ENCODE measurements around the gene SIK3. TPM values are rescaled to one million over a fixed set of nuclear protein-coding genes. Genes with fewer than 3 reads are reported as not detected.

The SIK3 gene
- total RNA-seq, 1 experiment from 2014 or later = 31.4 TPM

DNA sequence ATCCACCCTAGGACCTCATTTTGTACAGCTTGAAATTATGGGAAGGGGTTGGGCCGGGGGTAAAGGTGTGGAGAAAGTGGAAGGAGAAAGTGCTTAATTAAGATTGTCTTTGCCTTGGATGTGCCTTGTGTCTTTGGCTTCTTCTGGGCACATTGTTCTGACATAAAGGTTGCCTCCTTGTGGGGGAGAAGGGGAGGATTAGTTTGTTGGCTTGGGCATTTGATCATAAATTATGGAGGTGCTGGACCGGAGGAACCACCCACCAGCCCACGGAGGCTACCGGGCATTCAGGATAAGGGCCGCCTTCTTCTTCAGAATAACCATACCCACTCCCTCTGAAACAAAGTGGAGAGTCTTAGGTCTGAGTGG, 47.1 kb upstream of the SIK3 start:
- no peak overlapping the region for H2BK15ac ChIP-seq (ENCODE audit: low read depth, low read length)
- H3K4me1 ChIP-seq (ENCODE audit: insufficient read depth, low read length) = no peaks in the 10 kb centered on the region; the same call in 1 of the 2 replicates
- peak overlapping the region; percentile 91 to 95 for H3K4me3 Mint-ChIP-seq
- no peak overlapping the region for H3K23ac ChIP-seq (ENCODE audit: insufficient read length, low read depth, low read length)
- no peak overlapping the region for H2AFZ ChIP-seq (ENCODE audit: low read length)
- H3K27me3 ChIP-seq (ENCODE audit: insufficient read depth, low read length) = no peaks in the 10 kb centered on the region
- H3K18ac ChIP-seq (ENCODE audit: insufficient read length, low read depth, low read length) = no peak overlapping the region
- H2AK5ac ChIP-seq (ENCODE audit: insufficient read length, low read length) = no peak overlapping the region
- no peak overlapping the region for H4K5ac ChIP-seq (ENCODE audit: insufficient read length, low read depth, low read length)
- H3K79me1 ChIP-seq (ENCODE audit: insufficient read depth, low read depth, low read length, poor library complexity, severe bottlenecking) = peaks cover 5% of the 10 kb centered on the region
- H3K36me3 Mint-ChIP-seq (ENCODE audit: insufficient read depth in 1 of 3, low read depth in 3 of 3) = peaks cover 32 to 51% (median 48%) of the 10 kb centered on the region in 3 experiments
- peaks cover 30 to 39% of the 10 kb centered on the region in 2 experiments for H3K4me1 Mint-ChIP-seq
- peak overlapping the region; percentile 88 for H3K9ac ChIP-seq (ENCODE audit: extremely low read depth, insufficient read length, low read length)
- no peak overlapping the region for H3K27ac ChIP-seq (ENCODE audit: insufficient read length, low read depth, low read length)
- H4K8ac ChIP-seq (replicated peaks; ENCODE audit: insufficient read length, low read depth, low read length) = no peak overlapping the region
- no peak for DNase-seq
- no peak overlapping the region for H3K14ac ChIP-seq (ENCODE audit: insufficient read depth, low read length)
- H2BK5ac ChIP-seq (ENCODE audit: insufficient read length, low read length) = no peak overlapping the region
- no CpG with 5 or more reads among the region's 5 CpGs for WGBS (ENCODE audit: extremely low coverage, insufficient read length, low lambda C conversion rate)
- H3K56ac ChIP-seq (ENCODE audit: insufficient read length, low read depth, low read length) = no peak overlapping the region
- H3K9me3 Mint-ChIP-seq = no peaks in the 10 kb centered on the region; a peak in 2 of 5 replicates
- TF ChIP-seq, protein P1, sequence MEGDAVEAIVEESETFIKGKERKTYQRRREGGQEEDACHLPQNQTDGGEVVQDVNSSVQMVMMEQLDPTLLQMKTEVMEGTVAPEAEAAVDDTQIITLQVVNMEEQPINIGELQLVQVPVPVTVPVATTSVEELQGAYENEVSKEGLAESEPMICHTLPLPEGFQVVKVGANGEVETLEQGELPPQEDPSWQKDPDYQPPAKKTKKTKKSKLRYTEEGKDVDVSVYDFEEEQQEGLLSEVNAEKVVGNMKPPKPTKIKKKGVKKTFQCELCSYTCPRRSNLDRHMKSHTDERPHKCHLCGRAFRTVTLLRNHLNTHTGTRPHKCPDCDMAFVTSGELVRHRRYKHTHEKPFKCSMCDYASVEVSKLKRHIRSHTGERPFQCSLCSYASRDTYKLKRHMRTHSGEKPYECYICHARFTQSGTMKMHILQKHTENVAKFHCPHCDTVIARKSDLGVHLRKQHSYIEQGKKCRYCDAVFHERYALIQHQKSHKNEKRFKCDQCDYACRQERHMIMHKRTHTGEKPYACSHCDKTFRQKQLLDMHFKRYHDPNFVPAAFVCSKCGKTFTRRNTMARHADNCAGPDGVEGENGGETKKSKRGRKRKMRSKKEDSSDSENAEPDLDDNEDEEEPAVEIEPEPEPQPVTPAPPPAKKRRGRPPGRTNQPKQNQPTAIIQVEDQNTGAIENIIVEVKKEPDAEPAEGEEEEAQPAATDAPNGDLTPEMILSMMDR (conservative IDR thresholded peaks at IDR 0.05) = no peak; the same call in 2 of the 3 replicates
- H3K4ac ChIP-seq (ENCODE audit: low read depth, low read length) = no peak overlapping the region
- H3K4me2 ChIP-seq (ENCODE audit: insufficient read depth, insufficient read length, low read length) = peak overlapping the region; percentile 84
- H3K23me2 ChIP-seq (ENCODE audit: insufficient read length, low read depth, low read length, poor library complexity, severe bottlenecking) = peaks cover 15% of the 10 kb centered on the region
- H2BK12ac ChIP-seq (ENCODE audit: insufficient read length, low read depth, low read length) = no peak overlapping the region
- no peaks in the 10 kb centered on the region for H4K20me1 ChIP-seq (ENCODE audit: control insufficient read depth, insufficient read depth, insufficient read length)
- no peak overlapping the region for H2BK20ac ChIP-seq (ENCODE audit: low read depth, low read length, poor library complexity, severe bottlenecking)
- peaks cover 52% of the 10 kb centered on the region for H3K79me2 ChIP-seq (ENCODE audit: insufficient read depth, low read length)
- no peak overlapping the region for H4K91ac ChIP-seq (ENCODE audit: insufficient read length, low read depth, low read length)
- H3K27me3 Mint-ChIP-seq (ENCODE audit: low read depth) = peaks cover 9% of the 10 kb centered on the region
- no peaks in the 10 kb centered on the region for H3K9me3 ChIP-seq (ENCODE audit: control insufficient read depth, low read depth, low read length)
- H3K27ac Mint-ChIP-seq = peak overlapping the region; percentile 60 to 95 (median 90); a peak in 6 of 7 replicates
- no peak overlapping the region for H2BK120ac ChIP-seq (ENCODE audit: low read depth, low read length, poor library complexity, severe bottlenecking)
- no peak overlapping the region for H3T11ph ChIP-seq (ENCODE audit: low read length)
